GM12874 (cell line): Measurements from ENCODE around the gene PIEZO1.

Experiments used
- CTCF ChIP-seq: IDR thresholded peaks from 2 replicates; pipeline ENCODE4 v1.5.1; 2011; ENCODE audit warnings: low read depth, mild to moderate bottlenecking, control low read depth, low read length, moderate library complexity; ENCODE audit not compliant: insufficient read depth

PIEZO1 gene

GRCh38 chr16:88768071-88768783, 16.8 kb downstream of the PIEZO1 start:
- TF ChIP-seq CTCF, result no peak

GRCh38 chr16:88767546-88768070, 17.4 kb downstream of the PIEZO1 start:
- TF ChIP-seq CTCF, result no peak

GRCh38 chr16:88766975-88767374, 18.0 kb downstream of the PIEZO1 start:
- TF ChIP-seq CTCF, result no peak

- TF ChIP-seq CTCF, result no peak
Measured at GRCh38 chr16:88764913-88765349, 20.1 kb downstream of the PIEZO1 start.

GRCh38 chr16:88764080-88764479, 20.9 kb downstream of the PIEZO1 start:
- no peak for TF ChIP-seq CTCF

GRCh38 chr16:88763502-88764053, 21.4 kb downstream of the PIEZO1 start:
- no peak for TF ChIP-seq CTCF

GRCh38 chr16:88762941-88763340, 22.1 kb downstream of the PIEZO1 start:
- TF ChIP-seq CTCF, result no peak
